ENCODE data around the gene TMEM178A. TPM values are rescaled to one million over a fixed set of nuclear protein-coding genes. Genes with fewer than 3 reads are reported as not detected.
"Not testable (repeated sequence)": the region's sequence is repeated elsewhere in the genome, so short reads cannot be mapped to it uniquely, and the experiment has no call there.

The TMEM178A gene
- total RNA-seq, 1 donor = not detected

GRCh38 chr2:39640107-39640506 is 25.6 kb upstream of the TMEM178A start:
- Histone ChIP-seq H3K27me3 (ENCODE audit: insufficient read depth, low read length) (no peaks in the 10 kb centered on the region), H3K4me3 (ENCODE audit: low read length) (no peak overlapping the region)

DNA sequence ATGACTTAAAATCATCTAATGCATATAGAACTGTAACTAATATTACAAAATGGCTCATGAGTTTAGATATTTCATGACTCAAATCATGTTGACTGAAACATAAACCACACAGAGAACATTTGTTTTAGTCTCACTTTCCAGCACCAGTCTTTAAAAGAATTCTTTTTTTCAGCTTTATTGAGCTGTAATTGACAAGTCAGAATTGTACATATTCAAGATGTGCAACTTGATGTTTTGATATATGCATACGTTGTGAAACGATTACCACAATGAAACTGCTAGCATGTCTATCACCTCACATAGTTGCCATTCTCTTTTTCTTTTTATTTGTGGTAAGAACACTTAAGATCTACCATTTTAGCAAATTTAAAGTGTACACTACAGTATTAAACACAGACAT is 25.0 kb upstream of the TMEM178A start:
- Histone ChIP-seq H3K4me1 (ENCODE audit: insufficient read depth, low read length) (no peaks in the 10 kb centered on the region), H3K9me3 (ENCODE audit: low read depth, low read length) (no peaks in the 10 kb centered on the region)

More at GRCh38 chr2:39640107-39640506, 25.6 kb upstream of the TMEM178A start:
- H3K4me1 ChIP-seq (ENCODE audit: insufficient read depth, low read length) = no peaks in the 10 kb centered on the region
- H3K9me3 ChIP-seq (ENCODE audit: low read depth, low read length) = no peaks in the 10 kb centered on the region

DNA sequence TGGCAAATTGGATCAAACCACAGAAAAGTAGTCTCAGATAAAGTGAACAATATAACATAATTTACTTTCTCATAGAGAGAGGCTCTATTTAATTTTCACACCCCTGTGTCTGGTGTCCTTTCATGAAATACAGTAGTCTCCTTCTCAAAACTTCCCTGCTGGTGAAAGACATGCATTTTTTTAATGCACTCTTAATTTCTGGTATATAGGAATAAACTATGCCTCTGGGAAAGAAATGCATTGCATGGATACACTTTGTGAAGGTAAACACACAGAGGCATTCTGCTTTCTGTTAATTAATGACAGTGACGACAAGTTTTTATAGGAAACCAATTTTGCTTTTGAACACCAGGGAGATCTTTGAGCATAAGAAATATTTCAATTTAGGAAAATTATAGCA is 24.1 kb upstream of the TMEM178A start:
- no peaks in the 10 kb centered on the region for H3K4me1 ChIP-seq (ENCODE audit: insufficient read depth, low read length)
- no peak overlapping the region for H3K4me3 ChIP-seq (ENCODE audit: low read length)
- no peaks in the 10 kb centered on the region for H3K9me3 ChIP-seq (ENCODE audit: low read depth, low read length)
- no peaks in the 10 kb centered on the region for H3K27me3 ChIP-seq (ENCODE audit: insufficient read depth, low read length)

More for the DNA sequence above, 25.0 kb upstream of the TMEM178A start:
- H3K27me3 ChIP-seq (ENCODE audit: insufficient read depth, low read length) = no peaks in the 10 kb centered on the region
- no peak overlapping the region for H3K4me3 ChIP-seq (ENCODE audit: low read length)

DNA sequence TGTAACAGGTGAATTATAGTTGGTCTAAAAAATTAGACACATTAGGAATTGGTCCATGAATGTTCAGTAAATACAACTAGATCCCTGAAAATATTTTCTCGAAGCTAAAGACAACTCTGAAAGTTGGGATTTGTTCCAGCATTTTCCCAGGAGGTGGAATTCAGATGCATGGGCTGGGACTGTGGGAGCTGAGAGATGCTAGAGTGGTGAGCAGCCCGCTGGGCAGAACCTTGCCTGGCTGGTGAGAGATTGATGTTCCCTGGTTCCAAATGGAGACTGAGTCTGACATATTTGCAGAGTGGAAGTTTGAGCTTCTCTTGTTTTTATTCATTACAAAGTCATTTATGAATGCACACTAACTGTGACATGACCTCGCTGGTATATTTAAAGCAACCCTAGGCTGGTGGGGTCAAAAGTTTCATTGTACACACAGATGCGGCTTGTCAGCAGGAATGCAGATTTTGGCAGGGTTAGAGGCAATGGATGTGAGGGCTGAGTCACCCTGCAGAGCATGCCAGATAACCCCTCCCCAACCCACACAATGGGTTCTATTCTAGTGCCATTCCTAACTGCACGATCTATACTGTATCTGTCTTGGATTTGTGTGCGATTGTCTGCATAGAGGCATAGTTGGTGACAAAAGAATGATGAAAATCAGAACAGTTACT is 23.5 kb upstream of the TMEM178A start:
- Histone ChIP-seq H3K4me3 (ENCODE audit: low read length) (no peak overlapping the region), H3K9me3 (ENCODE audit: low read depth, low read length) (no peaks in the 10 kb centered on the region)

DNA sequence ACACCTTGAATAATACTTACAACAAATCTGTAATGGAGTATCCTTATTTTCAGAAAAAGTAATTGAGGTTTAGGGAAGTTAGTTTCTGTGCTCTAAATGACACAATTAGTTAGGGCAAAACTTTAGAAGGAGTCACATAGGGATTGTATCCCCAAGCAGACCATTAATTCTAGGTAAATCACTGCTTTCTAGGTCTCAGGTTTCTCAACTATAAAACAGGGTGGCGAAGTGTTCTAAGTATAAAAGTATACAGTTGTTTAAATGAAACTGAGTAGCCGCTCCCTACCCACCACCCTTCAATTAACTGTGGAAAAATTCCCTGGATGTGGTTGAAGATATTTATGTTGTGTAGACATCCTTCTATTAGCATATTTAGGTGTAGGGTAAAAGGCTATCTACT is 19.9 kb upstream of the TMEM178A start:
- Histone ChIP-seq H3K27me3 (ENCODE audit: insufficient read depth, low read length) (no peaks in the 10 kb centered on the region), H3K9me3 (ENCODE audit: low read depth, low read length) (no peaks in the 10 kb centered on the region), H3K4me1 (ENCODE audit: insufficient read depth, low read length) (no peaks in the 10 kb centered on the region), H3K4me3 (ENCODE audit: low read length) (no peak overlapping the region)

More for the DNA sequence above, 23.5 kb upstream of the TMEM178A start:
- Histone ChIP-seq H3K27me3 (ENCODE audit: insufficient read depth, low read length) (no peaks in the 10 kb centered on the region), H3K4me1 (ENCODE audit: insufficient read depth, low read length) (no peaks in the 10 kb centered on the region)

DNA sequence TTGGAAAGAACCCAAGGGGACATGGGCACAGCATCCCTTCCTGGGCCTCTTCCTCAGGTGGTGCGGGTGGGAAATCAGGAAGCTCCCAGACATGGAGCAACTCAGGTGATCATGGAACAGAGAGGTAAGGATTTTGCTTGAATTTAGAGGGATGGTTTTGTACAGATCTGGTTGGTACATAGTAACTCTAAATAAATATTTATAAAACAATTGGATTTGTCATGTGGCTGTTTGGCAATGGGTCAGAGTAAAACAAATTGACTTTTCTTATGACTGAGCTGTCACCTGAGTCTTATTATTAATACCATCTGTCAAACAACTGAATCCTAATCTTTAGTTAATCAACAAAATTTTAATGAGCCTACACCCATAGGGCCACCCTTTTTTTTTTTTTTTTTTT is 19.4 kb upstream of the TMEM178A start:
- Histone ChIP-seq H3K9me3 (ENCODE audit: low read depth, low read length) (no peaks in the 10 kb centered on the region), H3K27me3 (ENCODE audit: insufficient read depth, low read length) (no peaks in the 10 kb centered on the region), H3K4me3 (ENCODE audit: low read length) (no peak overlapping the region), H3K4me1 (ENCODE audit: insufficient read depth, low read length) (no peaks in the 10 kb centered on the region)

DNA sequence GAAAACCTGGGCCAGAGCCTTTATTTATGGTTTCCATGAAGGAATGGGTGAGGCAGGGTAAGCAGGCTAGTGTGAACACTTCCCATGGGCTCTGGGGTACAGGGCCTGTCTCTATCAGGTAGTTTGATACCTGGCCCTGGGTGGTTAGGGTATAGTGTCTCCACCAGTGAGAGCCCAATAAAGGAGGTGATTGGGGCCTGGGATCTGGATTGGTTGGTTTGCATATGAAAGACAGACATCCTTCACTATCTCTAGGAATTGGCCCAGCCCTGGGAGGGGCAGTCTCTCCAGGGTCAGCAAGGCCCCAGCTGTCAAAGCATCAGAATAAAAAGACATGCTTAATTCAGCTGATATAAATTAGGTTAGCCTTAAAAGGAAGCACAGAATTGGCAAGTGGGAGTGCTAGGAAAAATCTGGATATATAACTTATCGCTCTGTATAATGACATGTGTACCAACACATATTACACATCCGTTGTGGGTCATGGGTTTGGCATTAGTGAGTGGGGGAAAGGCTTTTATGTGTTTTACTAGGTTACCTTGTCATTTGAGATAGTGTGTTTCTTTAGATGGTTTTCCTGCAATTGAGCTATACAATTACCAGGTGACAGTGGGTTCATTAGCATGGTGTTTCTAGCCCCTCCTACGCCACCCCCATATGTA is 18.5 kb upstream of the TMEM178A start:
- no peaks in the 10 kb centered on the region for H3K4me1 ChIP-seq (ENCODE audit: insufficient read depth, low read length)
- no peaks in the 10 kb centered on the region for H3K9me3 ChIP-seq (ENCODE audit: low read depth, low read length)
- H3K27me3 ChIP-seq (ENCODE audit: insufficient read depth, low read length) = no peaks in the 10 kb centered on the region
- no peak overlapping the region for H3K4me3 ChIP-seq (ENCODE audit: low read length)

- H3K4me1 ChIP-seq (ENCODE audit: insufficient read depth, low read length) = no peaks in the 10 kb centered on the region
- H3K4me3 ChIP-seq (ENCODE audit: low read length) = no peak overlapping the region
- no peaks in the 10 kb centered on the region for H3K9me3 ChIP-seq (ENCODE audit: low read depth, low read length)
Measured at GRCh38 chr2:39648580-39648979, 17.1 kb upstream of the TMEM178A start.

GRCh38 chr2:39649511-39649910 is 16.2 kb upstream of the TMEM178A start:
- Histone ChIP-seq H3K27me3 (ENCODE audit: insufficient read depth, low read length) (no peaks in the 10 kb centered on the region), H3K4me1 (ENCODE audit: insufficient read depth, low read length) (no peaks in the 10 kb centered on the region), H3K9me3 (ENCODE audit: low read depth, low read length) (no peaks in the 10 kb centered on the region), H3K4me3 (ENCODE audit: low read length) (no peak overlapping the region)

More at GRCh38 chr2:39648580-39648979, 17.1 kb upstream of the TMEM178A start:
- H3K27me3 ChIP-seq (ENCODE audit: insufficient read depth, low read length) = no peaks in the 10 kb centered on the region

GRCh38 chr2:39650468-39650867 is 15.2 kb upstream of the TMEM178A start:
- Histone ChIP-seq H3K4me3 (ENCODE audit: low read length) (no peak overlapping the region), H3K4me1 (ENCODE audit: insufficient read depth, low read length) (no peaks in the 10 kb centered on the region), H3K9me3 (ENCODE audit: low read depth, low read length) (no peaks in the 10 kb centered on the region), H3K27me3 (ENCODE audit: insufficient read depth, low read length) (no peaks in the 10 kb centered on the region)

GRCh38 chr2:39656215-39656614 is 9.5 kb upstream of the TMEM178A start:
- not testable (repeated sequence) for H3K4me3 ChIP-seq (ENCODE audit: low read length); H3K27me3 ChIP-seq (ENCODE audit: insufficient read depth, low read length); H3K4me1 ChIP-seq (ENCODE audit: insufficient read depth, low read length); H3K9me3 ChIP-seq (ENCODE audit: low read depth, low read length)

DNA sequence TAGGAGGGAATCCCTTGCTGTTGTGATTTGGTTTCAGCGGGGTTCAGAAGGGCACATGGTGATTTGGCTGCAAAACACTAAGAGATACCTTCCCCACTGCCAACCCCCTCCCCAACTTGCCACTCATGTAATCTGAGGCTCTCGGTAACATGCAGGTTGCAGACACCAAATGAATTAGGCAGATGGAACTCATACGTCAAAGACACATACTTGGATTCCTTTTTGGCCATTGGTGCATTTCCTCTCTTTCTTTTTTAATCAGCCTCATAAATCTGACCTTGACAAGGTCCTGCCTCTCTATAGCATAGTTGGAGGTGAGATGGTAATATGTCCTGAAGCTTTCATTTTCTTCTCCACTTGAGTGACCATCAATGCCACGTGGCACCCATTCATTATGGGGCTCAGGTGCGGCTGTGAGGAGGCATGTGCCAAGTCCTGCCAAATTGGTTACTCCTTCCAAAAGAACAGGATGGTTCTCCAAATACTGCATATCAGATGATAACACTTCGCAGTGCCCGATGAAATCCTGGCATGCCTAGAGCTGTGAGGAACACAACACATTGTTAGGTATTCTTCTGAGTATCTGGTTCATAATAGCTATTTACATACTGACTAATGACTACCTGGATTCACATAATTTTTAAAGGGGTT is 8.3 kb upstream of the TMEM178A start:
- H3K4me1 ChIP-seq (ENCODE audit: insufficient read depth, low read length) = no peaks in the 10 kb centered on the region
- no peak overlapping the region for H3K4me3 ChIP-seq (ENCODE audit: low read length)
- no peaks in the 10 kb centered on the region for H3K27me3 ChIP-seq (ENCODE audit: insufficient read depth, low read length)
- no peaks in the 10 kb centered on the region for H3K9me3 ChIP-seq (ENCODE audit: low read depth, low read length)

- Histone ChIP-seq H3K4me1 (ENCODE audit: insufficient read depth, low read length) (no peaks in the 10 kb centered on the region), H3K27me3 (ENCODE audit: insufficient read depth, low read length) (peaks cover 5% of the 10 kb centered on the region)
Measured at GRCh38 chr2:39658371-39658770, 7.3 kb upstream of the TMEM178A start.

DNA sequence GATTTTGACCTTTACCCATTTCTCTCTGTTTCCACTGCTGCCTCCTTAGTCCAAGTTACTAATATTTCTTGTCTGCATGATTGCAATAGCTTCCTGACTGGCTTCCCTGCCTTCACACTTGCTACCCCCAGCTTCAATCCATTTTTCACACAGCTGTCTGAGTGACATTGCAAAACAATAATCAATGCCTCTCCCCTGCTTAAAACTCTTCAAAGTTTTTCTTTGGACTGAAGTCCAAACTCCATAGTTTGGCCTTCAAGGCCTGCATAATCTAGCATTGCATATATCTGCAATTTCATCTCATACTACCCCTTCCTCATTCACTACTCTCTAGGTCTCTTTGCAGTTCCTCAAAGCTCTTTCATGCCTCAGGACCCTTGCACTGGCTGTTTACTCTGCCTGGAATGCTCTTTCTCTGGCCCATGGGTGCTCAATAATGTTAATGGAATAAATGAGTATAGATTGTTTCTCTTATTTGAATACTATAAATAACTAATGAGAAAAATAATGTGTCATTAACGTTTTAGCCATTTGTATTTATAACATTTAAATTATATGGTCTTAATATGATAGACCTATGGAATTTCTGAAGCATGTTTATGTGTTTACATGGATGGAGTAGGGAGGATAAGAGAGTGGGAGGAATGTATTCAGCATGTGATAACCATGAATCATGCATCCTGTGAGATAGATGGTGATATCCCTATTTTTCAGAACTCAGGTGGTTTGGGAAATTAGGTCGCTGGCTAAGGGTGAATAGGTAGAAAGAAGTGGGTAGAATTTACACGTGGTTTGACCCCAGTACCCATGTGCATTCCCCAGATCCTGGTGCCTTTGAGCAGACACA is 5.7 kb upstream of the TMEM178A start:
- H3K4me3 ChIP-seq (ENCODE audit: low read length) = no peak overlapping the region
- H3K9me3 ChIP-seq (ENCODE audit: low read depth, low read length) = no peaks in the 10 kb centered on the region
- peaks cover 21% of the 10 kb centered on the region for H3K27me3 ChIP-seq (ENCODE audit: insufficient read depth, low read length)
- no peaks in the 10 kb centered on the region for H3K4me1 ChIP-seq (ENCODE audit: insufficient read depth, low read length)

More at GRCh38 chr2:39658371-39658770, 7.3 kb upstream of the TMEM178A start:
- Histone ChIP-seq H3K9me3 (ENCODE audit: low read depth, low read length) (no peaks in the 10 kb centered on the region), H3K4me3 (ENCODE audit: low read length) (no peak overlapping the region)

All from mononuclear cell (primary cell).